K562 (cell line): ENCODE results near the gene OR52J3. TPM values are rescaled to one million over a fixed set of nuclear protein-coding genes. Genes with fewer than 3 reads are reported as not detected.

ENCODE experiments used
- ATAC-seq: fragments of 200-7000 bp; cut with Tn5 transposase; 3 replicates; pipeline ENCODE4 v1.9.1; 2020; ENCODE audit warnings: moderate library complexity
- BruUV-seq: library from RNA; stranded (reverse); fragments of 400-500 nt; replicated peaks from 2 replicates; lab custom pipeline; 2021; lab: Mats Ljungman, UMichigan
- CTCF ChIA-PET: fragments of 300-600 bp; formaldehyde crosslinking; extraction: SDS; loops from one replicate; lab custom pipeline; 2021; ENCODE audit warnings: low intra/inter-chr PET ratio; lab: Yijun Ruan, JAX
- POLR2A ChIA-PET: fragments of 300-600, 350-650 bp; sonication (Branson Sonifier 250); formaldehyde crosslinking; extraction: SDS; loops from one replicate; lab custom pipeline; 2021; ENCODE audit warnings: antibody characterized with exemption, inconsistent platforms; lab: Yijun Ruan, JAX
- DNase-seq, 4 experiments: peaks; one replicate each; pipeline versions ENCODE4 v3.0.0 to v3.0.0-alpha.2; 2011 to 2018; ENCODE audit warnings: low spot score in 3 of 4, mixed read lengths in 3 of 4; ENCODE audit errors: extremely low read depth in 1 of 4
- FAIRE-seq: peaks from 2 replicates; lab custom pipeline; 2011; peaks lifted over from hg19 to GRCh38; lab: Jason Lieb, UNC
- H2AFZ ChIP-seq: 2 replicates; pipeline ENCODE4 v1.6.0; 2011; ENCODE audit warnings: low read depth, low read length, control low read depth, inconsistent platforms
- H3K27ac ChIP-seq: fragments of 200-600 bp; 3 replicates; pipeline ENCODE4 v1.8.0; 2011; ENCODE audit warnings: low read depth, mild to moderate bottlenecking, control low read depth, inconsistent platforms, low read length, moderate library complexity, mixed read lengths; ENCODE audit errors: extremely low read depth
- H3K27me3 ChIP-seq, 2 experiments: fragments of 300-600 bp in 1 of 2; 2 replicates in 1 of 2; 3 replicates in 1 of 2; pipeline versions ENCODE4 v1.6.0 to v1.8.0; 2011; ENCODE audit warnings: inconsistent platforms in 2 of 2, low read length in 2 of 2, mild to moderate bottlenecking in 1 of 2, mixed read lengths in 1 of 2, moderate library complexity in 1 of 2; ENCODE audit not compliant: control insufficient read depth in 2 of 2, insufficient read depth in 2 of 2
- H3K36me3 ChIP-seq: fragments of 300-600 bp; 3 replicates; pipeline ENCODE4 v1.8.0; 2011; ENCODE audit warnings: mild to moderate bottlenecking, low read length, inconsistent platforms; ENCODE audit not compliant: control insufficient read depth, insufficient read depth
- H3K4me1 ChIP-seq, 2 experiments: fragments of 200-600 bp in 1 of 2; replicated peaks in 1 of 2; 2 replicates in 1 of 2; 3 replicates in 1 of 2; pipeline versions ENCODE4 v1.5.1 to v1.8.0; 2011; ENCODE audit warnings: inconsistent platforms in 2 of 2, low read length in 2 of 2, mild to moderate bottlenecking in 1 of 2, mixed read lengths in 1 of 2, moderate library complexity in 1 of 2; ENCODE audit not compliant: control insufficient read depth in 2 of 2, insufficient read depth in 2 of 2
- H3K4me2 ChIP-seq: 2 replicates; pipeline ENCODE4 v1.6.1; 2011; ENCODE audit warnings: low read length, control low read depth, inconsistent platforms, mixed read lengths; ENCODE audit not compliant: insufficient read depth
- H3K4me3 ChIP-seq: fragments of 200-600 bp; sonication (generic), shearing (Covaris generic); 2 replicates; pipeline ENCODE4 v1.5.1; 2016; ENCODE audit warnings: control low read depth, inconsistent platforms
- H3K79me2 ChIP-seq: fragments of 200-600 bp; 3 replicates; pipeline ENCODE4 v1.8.0; 2011; ENCODE audit warnings: low read length, inconsistent platforms; ENCODE audit not compliant: control insufficient read depth, insufficient read depth
- H3K9ac ChIP-seq, 2 experiments: 2 replicates each; pipeline versions ENCODE4 v1.6.0 to v1.6.1; 2011; ENCODE audit warnings: low read depth in 2 of 2, low read length in 2 of 2, control low read depth in 1 of 2, inconsistent platforms in 1 of 2, mild to moderate bottlenecking in 1 of 2, mixed read lengths in 1 of 2; ENCODE audit not compliant: insufficient read depth in 1 of 2
- H3K9me1 ChIP-seq: one replicate; pipeline ENCODE4 v1.6.0; 2011; ENCODE audit warnings: inconsistent platforms, mild to moderate bottlenecking, low read length, moderate library complexity; ENCODE audit not compliant: control insufficient read depth, insufficient read depth
- H3K9me3 ChIP-seq: replicated peaks from 2 replicates; pipeline ENCODE4 v1.5.1; 2011; ENCODE audit warnings: low read depth, low read length, inconsistent platforms; ENCODE audit not compliant: control insufficient read depth, insufficient read depth
- H4K20me1 ChIP-seq: replicated peaks from 2 replicates; pipeline ENCODE4 v1.6.1; 2011; ENCODE audit warnings: low read length, inconsistent platforms, mixed read lengths; ENCODE audit not compliant: control insufficient read depth, insufficient read depth
- BRCA1 ChIP-seq, 2 experiments: fragments of 450-650 bp in 1 of 2; sonication (generic) in 1 of 2; formaldehyde crosslinking in 1 of 2; IDR thresholded peaks; 2 replicates each; pipeline versions ENCODE4 v1.5.0 to v1.6.1; 2017 to 2020; ENCODE audit warnings: mild to moderate bottlenecking in 1 of 2, missing genetic modification reagents in 1 of 2
- ELF1 ChIP-seq: fragments of 200-800 bp; sonication (Bioruptor generic); IDR thresholded peaks from 2 replicates; pipeline ENCODE4 v1.6.1; 2016; ENCODE audit warnings: missing genetic modification characterization, missing compliant biosample characterization
- TRIM28 ChIP-seq: fragments of 450-650 bp; IDR thresholded peaks from 2 replicates; pipeline ENCODE4 v1.6.1; 2017
- ZKSCAN1 ChIP-seq: fragments of 150-350 bp; IDR thresholded peaks from 2 replicates; pipeline ENCODE4 v1.6.1; 2016; ENCODE audit warnings: low read depth, low read length
- ZNF316 ChIP-seq: fragments of 450-650 bp; IDR thresholded peaks from 2 replicates; pipeline ENCODE4 v1.6.1; 2016
- WGBS: fragments of 100-300 bp; shearing (Covaris generic); methylation state at CpG from one replicate; pipeline ENCODE4 v1.1.6; 2016; ENCODE audit warnings: low coverage, mixed read lengths; ENCODE audit not compliant: insufficient coverage; ENCODE audit errors: missing lambda C conversion rate; 5-methylcytosine and 5-hydroxymethylcytosine counted together
- in situ Hi-C: fragments of 300-500 bp; cut with MboI; formaldehyde crosslinking; loops from 4 replicates; pipeline ENCODE4 v1.15.0; 2018; ENCODE audit warnings: inconsistent platforms, mixed read lengths
- intact Hi-C: fragments of 100-400 bp; cut with micrococcal nuclease; formaldehyde crosslinking; loops from 2 replicates; pipeline ENCODE4 v1.14.2; 2022
- polyA plus RNA-seq, 8 experiments: library from polyadenylated mRNA; depleted of rRNA in 4 of 8; stranded (reverse) in 5 of 8; unstranded in 3 of 8; fragments of >200 nt; fragmentation: Nextera tagmentation in 2 of 8; fragmentation: Illumina TruSeq in 1 of 8; extraction: Ambion mirVana in 2 of 8; extraction: Trizol in 1 of 8; gene quantifications; 2 replicates each; pipeline versions ENCODE4 v1.2.1 to v1.2.3, GENCODE V29; 2011 to 2014; ENCODE audit warnings: inconsistent platforms in 1 of 8, missing spikeins in 1 of 8
- total RNA-seq, 7 experiments: library from RNA; depleted of rRNA in 6 of 7; stranded (reverse); fragments of >200 nt in 6 of 7; fragmentation: Illumina TruSeq in 2 of 7; extraction: Trizol in 2 of 7; gene quantifications; 2 replicates each; pipeline versions ENCODE4 v1.2.1 to v1.2.3, GENCODE V29; 2011 to 2021; ENCODE audit warnings: low replicate concordance in 1 of 7

Gene OR52J3
- total and polyA plus RNA-seq, 9 of the 15 experiments (the other 6 are each of a cell fraction or from before 2014, with no cell fraction given): not detected

GRCh38 chr11:5096011-5096410 lies 49.7 kb downstream of the OR52J3 start:
- no peak for TF ChIP-seq TRIM28
- TF ChIP-seq ZKSCAN1: no peak
- no peak for TF ChIP-seq BRCA1 (IDR thresholded peaks at IDR 0.05)
- TF ChIP-seq BRCA1 (CRISPR knock-in tag; IDR thresholded peaks at IDR 0.05): no peak
- TF ChIP-seq ELF1: no peak
- peak; percentile 37; the same call in 1 of the 2 replicates for TF ChIP-seq ZNF316
- no peak overlapping the region for H3K4me2 ChIP-seq
- POLR2A ChIA-PET: no interaction called here
- H3K9me3 ChIP-seq: no peaks in the 10 kb centered on the region
- no peak overlapping the region for H3K27ac ChIP-seq
- H3K27me3 ChIP-seq: no peaks in the 10 kb centered on the region
- FAIRE-seq (no peak), DNase-seq (no peak), ATAC-seq (no peak)
- CTCF ChIA-PET: no interaction called here
- no peaks in the 10 kb centered on the region for H3K36me3 ChIP-seq
- intact Hi-C loops (no loop called here), in situ Hi-C loops (no loop called here)
- no peaks in the 10 kb centered on the region for H3K9me1 ChIP-seq
- no peaks in the 10 kb centered on the region for H4K20me1 ChIP-seq
- 0 out of 2 replicates have a peak overlapping the region, but pooled peaks have one; percentile 14 for H2AFZ ChIP-seq
- WGBS: 25% methylated on average over 2 of the region's 2 CpGs
- no peaks in the 10 kb centered on the region for H3K79me2 ChIP-seq
- H3K4me3 ChIP-seq: no peak overlapping the region
- no peak overlapping the region for H3K9ac ChIP-seq
- H3K4me1 ChIP-seq: no peaks in the 10 kb centered on the region
- BruUV-seq: no TSS peak

Other genes starting within 250 kb of the OR52J3 start
Only the 7 nearest of the 20 such genes appear.
- gene OR51A4, start 98.9 kb upstream of the OR52J3 start, total RNA-seq (2014; rRNA removed): not detected in 2 replicates
- not detected in 2 replicates for gene OR51A4, start 98.9 kb upstream of the OR52J3 start, total RNA-seq (2014; rRNA removed; fragmentation: Illumina TruSeq; extraction: Trizol)
- not detected in 2 replicates for gene OR51A4, start 98.9 kb upstream of the OR52J3 start, total RNA-seq (2015; rRNA removed; fragmentation: Illumina TruSeq; extraction: Trizol)
- not detected in 2 replicates for gene OR51A4, start 98.9 kb upstream of the OR52J3 start, total RNA-seq (2021)
- gene OR51A4, start 98.9 kb upstream of the OR52J3 start, polyA plus RNA-seq (2011; rRNA removed): not detected in 2 replicates
- gene OR51A4, start 98.9 kb upstream of the OR52J3 start, polyA plus RNA-seq (2014; fragmentation: Illumina TruSeq; extraction: Trizol): not detected in 2 replicates
- gene OR51A4, start 98.9 kb upstream of the OR52J3 start, polyA plus RNA-seq (2014; fragmentation: Nextera tagmentation; extraction: Ambion mirVana): not detected
- gene OR51A4, start 98.9 kb upstream of the OR52J3 start, polyA plus RNA-seq (2014; rRNA removed): not detected in 2 replicates
- gene OR51A2, start 90.8 kb upstream of the OR52J3 start, total RNA-seq (2014; rRNA removed): not detected in 2 replicates
- not detected in 2 replicates for gene OR51A2, start 90.8 kb upstream of the OR52J3 start, total RNA-seq (2014; rRNA removed; fragmentation: Illumina TruSeq; extraction: Trizol)
- not detected in 2 replicates for gene OR51A2, start 90.8 kb upstream of the OR52J3 start, total RNA-seq (2015; rRNA removed; fragmentation: Illumina TruSeq; extraction: Trizol)
- gene OR51A2, start 90.8 kb upstream of the OR52J3 start, total RNA-seq (2021): not detected in 2 replicates
- gene OR51A2, start 90.8 kb upstream of the OR52J3 start, polyA plus RNA-seq (2011; rRNA removed): not detected in 2 replicates
- gene OR51A2, start 90.8 kb upstream of the OR52J3 start, polyA plus RNA-seq (2014; fragmentation: Illumina TruSeq; extraction: Trizol): not detected in 2 replicates
- not detected for gene OR51A2, start 90.8 kb upstream of the OR52J3 start, polyA plus RNA-seq (2014; fragmentation: Nextera tagmentation; extraction: Ambion mirVana)
- not detected in 2 replicates for gene OR51A2, start 90.8 kb upstream of the OR52J3 start, polyA plus RNA-seq (2014; rRNA removed)
- not detected in 2 replicates for gene OR51L1, start 51.7 kb upstream of the OR52J3 start, total RNA-seq (2014; rRNA removed)
- not detected in 2 replicates for gene OR51L1, start 51.7 kb upstream of the OR52J3 start, total RNA-seq (2014; rRNA removed; fragmentation: Illumina TruSeq; extraction: Trizol)
- gene OR51L1, start 51.7 kb upstream of the OR52J3 start, total RNA-seq (2015; rRNA removed; fragmentation: Illumina TruSeq; extraction: Trizol): not detected in 2 replicates
- gene OR51L1, start 51.7 kb upstream of the OR52J3 start, total RNA-seq (2021): not detected in 2 replicates
- not detected in 2 replicates for gene OR51L1, start 51.7 kb upstream of the OR52J3 start, polyA plus RNA-seq (2011; rRNA removed)
- gene OR51L1, start 51.7 kb upstream of the OR52J3 start, polyA plus RNA-seq (2014; fragmentation: Illumina TruSeq; extraction: Trizol): not detected in 2 replicates
- not detected for gene OR51L1, start 51.7 kb upstream of the OR52J3 start, polyA plus RNA-seq (2014; fragmentation: Nextera tagmentation; extraction: Ambion mirVana)
- gene OR51L1, start 51.7 kb upstream of the OR52J3 start, polyA plus RNA-seq (2014; rRNA removed): not detected in 2 replicates
- gene OR52E2, start 13.1 kb downstream of the OR52J3 start, total RNA-seq (2014; rRNA removed): not detected in 2 replicates
- gene OR52E2, start 13.1 kb downstream of the OR52J3 start, total RNA-seq (2014; rRNA removed; fragmentation: Illumina TruSeq; extraction: Trizol): not detected in 2 replicates
- not detected in 2 replicates for gene OR52E2, start 13.1 kb downstream of the OR52J3 start, total RNA-seq (2015; rRNA removed; fragmentation: Illumina TruSeq; extraction: Trizol)
- not detected in 2 replicates for gene OR52E2, start 13.1 kb downstream of the OR52J3 start, total RNA-seq (2021)
- gene OR52E2, start 13.1 kb downstream of the OR52J3 start, polyA plus RNA-seq (2011; rRNA removed): not detected in 2 replicates
- gene OR52E2, start 13.1 kb downstream of the OR52J3 start, polyA plus RNA-seq (2014; fragmentation: Illumina TruSeq; extraction: Trizol): not detected in 2 replicates
- not detected for gene OR52E2, start 13.1 kb downstream of the OR52J3 start, polyA plus RNA-seq (2014; fragmentation: Nextera tagmentation; extraction: Ambion mirVana)
- not detected in 2 replicates for gene OR52E2, start 13.1 kb downstream of the OR52J3 start, polyA plus RNA-seq (2014; rRNA removed)
- gene OR52E1, start 23.0 kb downstream of the OR52J3 start, total RNA-seq (2014; rRNA removed): not detected in 2 replicates
- not detected in 2 replicates for gene OR52E1, start 23.0 kb downstream of the OR52J3 start, total RNA-seq (2014; rRNA removed; fragmentation: Illumina TruSeq; extraction: Trizol)
- gene OR52E1, start 23.0 kb downstream of the OR52J3 start, total RNA-seq (2015; rRNA removed; fragmentation: Illumina TruSeq; extraction: Trizol): not detected in 2 replicates
- gene OR52E1, start 23.0 kb downstream of the OR52J3 start, total RNA-seq (2021): not detected in 2 replicates
- gene OR52E1, start 23.0 kb downstream of the OR52J3 start, polyA plus RNA-seq (2011; rRNA removed): not detected in 2 replicates
- gene OR52E1, start 23.0 kb downstream of the OR52J3 start, polyA plus RNA-seq (2014; fragmentation: Illumina TruSeq; extraction: Trizol): not detected in 2 replicates
- not detected for gene OR52E1, start 23.0 kb downstream of the OR52J3 start, polyA plus RNA-seq (2014; fragmentation: Nextera tagmentation; extraction: Ambion mirVana)
- not detected in 2 replicates for gene OR52E1, start 23.0 kb downstream of the OR52J3 start, polyA plus RNA-seq (2014; rRNA removed)
- 0.04 TPM in 1 of 2 replicates, not detected in the other for gene OR52A5, start 91.8 kb downstream of the OR52J3 start, total RNA-seq (2014; rRNA removed)
- gene OR52A5, start 91.8 kb downstream of the OR52J3 start, total RNA-seq (2014; rRNA removed; fragmentation: Illumina TruSeq; extraction: Trizol): 0.04 TPM in 1 of 2 replicates, not detected in the other
- gene OR52A5, start 91.8 kb downstream of the OR52J3 start, total RNA-seq (2015; rRNA removed; fragmentation: Illumina TruSeq; extraction: Trizol): not detected in 2 replicates
- not detected in 2 replicates for gene OR52A5, start 91.8 kb downstream of the OR52J3 start, total RNA-seq (2021)
- gene OR52A5, start 91.8 kb downstream of the OR52J3 start, polyA plus RNA-seq (2011; rRNA removed): not detected in 2 replicates
- not detected in 2 replicates for gene OR52A5, start 91.8 kb downstream of the OR52J3 start, polyA plus RNA-seq (2014; fragmentation: Illumina TruSeq; extraction: Trizol)
- gene OR52A5, start 91.8 kb downstream of the OR52J3 start, polyA plus RNA-seq (2014; fragmentation: Nextera tagmentation; extraction: Ambion mirVana): 1 to 10 TPM in 1 of 2 experiments, under 1 TPM in 1; 0.94 to 1.1 TPM
- gene OR52A5, start 91.8 kb downstream of the OR52J3 start, polyA plus RNA-seq (2014; rRNA removed): not detected in 2 replicates
- not detected in 2 replicates for gene OR52A1, start 108.2 kb downstream of the OR52J3 start, total RNA-seq (2014; rRNA removed)
- 0.04 and 0.06 TPM in 2 replicates for gene OR52A1, start 108.2 kb downstream of the OR52J3 start, total RNA-seq (2014; rRNA removed; fragmentation: Illumina TruSeq; extraction: Trizol)
- gene OR52A1, start 108.2 kb downstream of the OR52J3 start, total RNA-seq (2015; rRNA removed; fragmentation: Illumina TruSeq; extraction: Trizol): under 0.01 and 0.04 TPM in 2 replicates
- 0.11 TPM in 1 of 2 replicates, not detected in the other for gene OR52A1, start 108.2 kb downstream of the OR52J3 start, total RNA-seq (2021)
- not detected in 2 replicates for gene OR52A1, start 108.2 kb downstream of the OR52J3 start, polyA plus RNA-seq (2011; rRNA removed)
- gene OR52A1, start 108.2 kb downstream of the OR52J3 start, polyA plus RNA-seq (2014; fragmentation: Illumina TruSeq; extraction: Trizol): 0.33 TPM in 1 of 2 replicates, not detected in the other
- gene OR52A1, start 108.2 kb downstream of the OR52J3 start, polyA plus RNA-seq (2014; fragmentation: Nextera tagmentation; extraction: Ambion mirVana): under 1 TPM; 0.15 to 0.21 TPM
- gene OR52A1, start 108.2 kb downstream of the OR52J3 start, polyA plus RNA-seq (2014; rRNA removed): not detected in 2 replicates